ENCODE data around the gene MAP3K6. TPM values are rescaled to one million over a fixed set of nuclear protein-coding genes. Genes with fewer than 3 reads are reported as not detected.
A peak's percentile ranks its signal among the peaks of the same experiment; 100 is the strongest.

Gene MAP3K6
- total and polyA plus RNA-seq, 2 of the 4 experiments (the other 2 are of a cell fraction): 4.8 to 15.9 TPM

- TF ChIP-seq POLR2A (IDR thresholded peaks at IDR 0.05; ENCODE audit: low read depth, low read length): no peak
- no peak for TF ChIP-seq MAFK (IDR thresholded peaks at IDR 0.05; ENCODE audit: low read depth, low read length)
- no peak for TF ChIP-seq CEBPB (IDR thresholded peaks at IDR 0.05; ENCODE audit: low read depth, low read length)
- no peak for TF ChIP-seq MAZ (IDR thresholded peaks at IDR 0.05; ENCODE audit: borderline replicate concordance, low read depth, low read length)
- no peak for TF ChIP-seq FOS (IDR thresholded peaks at IDR 0.05; ENCODE audit: low read depth, low read length)
These were observed 48.2 kb downstream of the MAP3K6 start (continued) for GRCh38 chr1:27318596-27318995.

GRCh38 chr1:27318136-27318535 lies 48.6 kb downstream of the MAP3K6 start:
- WGBS, 2 experiments (ENCODE audit: extremely low coverage in 2 of 2, insufficient read length in 1 of 2): 33% methylated on average over 1 of the region's 4 CpGs; no CpG with 5 or more reads in 1 of the 2 experiments
- H3K36me3 ChIP-seq (ENCODE audit: control insufficient read depth, insufficient read depth, low read length): no peaks in the 10 kb centered on the region
- no peak overlapping the region for H3K27ac ChIP-seq (ENCODE audit: insufficient read depth, low read length)
- no peak overlapping the region for H3K18ac ChIP-seq (ENCODE audit: low read depth, low read length)
- H3K14ac ChIP-seq (replicated peaks; ENCODE audit: low read depth, low read length): no peak overlapping the region
- H3K4me2 ChIP-seq (ENCODE audit: low read depth, low read length): no peak overlapping the region
- H2BK120ac ChIP-seq (ENCODE audit: low read depth, low read length): no peak overlapping the region
- H2AK9ac ChIP-seq (replicated peaks; ENCODE audit: low read depth, low read length, poor library complexity): no peak overlapping the region
- POLR2A ChIA-PET (ENCODE audit: unreplicated experiment): no interaction called here
- peak overlapping the region; percentile 33 for H2AFZ ChIP-seq (replicated peaks; ENCODE audit: low read length, poor library complexity)
- no TSS peak for BruUV-seq (replicated peaks)
- H3K9ac ChIP-seq (ENCODE audit: low read depth, low read length): no peak overlapping the region
- no peak overlapping the region for H3K56ac ChIP-seq (ENCODE audit: extremely low read depth, insufficient read depth, low read length)
- peak overlapping the region in 1 of 2 experiments; percentile 60; a peak in 1 of 4 replicates for H4K8ac ChIP-seq (ENCODE audit: low read depth in 2 of 2, low read length in 2 of 2)
- no peak overlapping the region for H4K91ac ChIP-seq (ENCODE audit: insufficient read depth, low read depth, low read length)
- H3K27me3 ChIP-seq (ENCODE audit: control insufficient read depth, insufficient read depth, low read length): no peaks in the 10 kb centered on the region
- no peak overlapping the region for H2BK15ac ChIP-seq (ENCODE audit: low read depth, low read length)
- no peak overlapping the region for H3K4ac ChIP-seq (ENCODE audit: low read depth, low read length)
- in situ Hi-C loops (cut with MboI; ENCODE audit: low sequenced_read_pairs): no loop called here
- no peaks in the 10 kb centered on the region for H3K9me3 ChIP-seq (ENCODE audit: control insufficient read depth, insufficient read depth, low read length)
- H3K79me1 ChIP-seq (ENCODE audit: low read depth in 1 of 2, low read length in 2 of 2): peaks cover 4 to 10% of the 10 kb centered on the region in 2 experiments; a peak in 3 of 4 replicates
- 0 out of 2 replicates have a peak, but pooled peaks cover 3% of the 10 kb centered on the region for H3K9me1 ChIP-seq (ENCODE audit: insufficient read depth, low read length)
- ATAC-seq (ENCODE audit: low read depth) (no peak), DNase-seq (no peak)
- no peak overlapping the region for H3K4me3 ChIP-seq (ENCODE audit: insufficient read depth, low read depth, low read length)
- CTCF ChIA-PET: no interaction called here
- peaks cover 2% of the 10 kb centered on the region for H3K4me1 ChIP-seq (ENCODE audit: control insufficient read depth, insufficient read depth, low read length)
- dilution Hi-C loops (cut with HindIII; ENCODE audit: low sequenced_read_pairs, unreplicated experiment): no loop called here
- H2BK5ac ChIP-seq (ENCODE audit: low read depth, low read length, poor library complexity, severe bottlenecking): no peak overlapping the region
- no peak overlapping the region for H2AK5ac ChIP-seq (ENCODE audit: low read depth, low read length)
- intact Hi-C loops (cut with micrococcal nuclease): no loop called here
- no peak overlapping the region for H2BK20ac ChIP-seq (ENCODE audit: low read depth, low read length)
- peak overlapping the region; percentile 6; the same call in 1 of the 2 replicates for H4K5ac ChIP-seq (ENCODE audit: low read depth, low read length)
- TF ChIP-seq RAD21 (IDR thresholded peaks at IDR 0.05; ENCODE audit: low read length) (no peak), CHD1 (IDR thresholded peaks at IDR 0.05; ENCODE audit: low read depth, low read length) (no peak), BHLHE40 (IDR thresholded peaks at IDR 0.05; ENCODE audit: low read depth, low read length) (no peak), CEBPB (IDR thresholded peaks at IDR 0.05; ENCODE audit: low read depth, low read length) (no peak), FOS (IDR thresholded peaks at IDR 0.05; ENCODE audit: low read depth, low read length) (no peak)
- peak overlapping the region; percentile 8; the same call in 1 of the 2 replicates for H3K23ac ChIP-seq (ENCODE audit: low read depth, low read length)
- no peaks in the 10 kb centered on the region for H4K20me1 ChIP-seq (ENCODE audit: insufficient read depth, low read length)
